BE2C (cell line): ENCODE results near the gene ARHGEF18.

Experiments
- DNase-seq: peaks from one replicate; pipeline ENCODE4 v3.0.0-alpha.2; 2020
- H3K27me3 ChIP-seq: fragments of 250-450 bp; sonication (Bioruptor Pico); 2 replicates; pipeline ENCODE4 v1.5.1; 2020; ENCODE audit warnings: mild to moderate bottlenecking
- H3K36me3 ChIP-seq: fragments of 250-450 bp; sonication (Bioruptor Pico); 2 replicates; pipeline ENCODE4 v1.5.1; 2020; ENCODE audit warnings: mild to moderate bottlenecking
- H3K4me1 ChIP-seq: fragments of 250-450 bp; sonication (Bioruptor Pico); 2 replicates; pipeline ENCODE4 v1.5.1; 2020
- H3K4me3 ChIP-seq: 2 replicates; pipeline ENCODE4 v1.5.1; 2011; ENCODE audit warnings: low read depth, low read length
- H3K9me3 ChIP-seq: fragments of 250-450 bp; sonication (Bioruptor Pico); 2 replicates; pipeline ENCODE4 v1.5.1; 2020
- CTCF ChIP-seq: IDR thresholded peaks from 2 replicates; pipeline ENCODE4 v1.5.1; 2012; ENCODE audit warnings: mild to moderate bottlenecking, low read depth, low read length

The ARHGEF18 gene

GRCh38 chr19:7331446-7331845 is 17.3 kb upstream of the ARHGEF18 start:
- DNase-seq, result no peak
- H3K36me3 ChIP-seq, result no peaks in the 10 kb centered on the region
- H3K4me1 ChIP-seq, result no peaks in the 10 kb centered on the region
- H3K27me3 ChIP-seq, result no peaks in the 10 kb centered on the region
- no peaks in the 10 kb centered on the region for H3K9me3 ChIP-seq
- no peak for TF ChIP-seq CTCF
- no peak overlapping the region for H3K4me3 ChIP-seq

GRCh38 chr19:7333198-7334118 is 15.3 kb upstream of the ARHGEF18 start:
- H3K36me3 ChIP-seq, result no peaks in the 10 kb centered on the region
- H3K4me3 ChIP-seq, result no peak overlapping the region
- no peak for DNase-seq
- H3K27me3 ChIP-seq, result no peaks in the 10 kb centered on the region; the same call in none of the 2 replicates
- no peaks in the 10 kb centered on the region for H3K9me3 ChIP-seq
- TF ChIP-seq CTCF, result no peak
- H3K4me1 ChIP-seq, result no peaks in the 10 kb centered on the region

- Histone ChIP-seq H3K9me3 (no peaks in the 10 kb centered on the region), H3K4me3 (no peak overlapping the region), H3K4me1 (no peaks in the 10 kb centered on the region), H3K27me3 (no peaks in the 10 kb centered on the region; the same call in none of the 2 replicates), H3K36me3 (no peaks in the 10 kb centered on the region)
- DNase-seq, result no peak
- no peak for TF ChIP-seq CTCF
These were observed 12.3 kb upstream of the ARHGEF18 start for GRCh38 chr19:7336321-7336973.

DNA sequence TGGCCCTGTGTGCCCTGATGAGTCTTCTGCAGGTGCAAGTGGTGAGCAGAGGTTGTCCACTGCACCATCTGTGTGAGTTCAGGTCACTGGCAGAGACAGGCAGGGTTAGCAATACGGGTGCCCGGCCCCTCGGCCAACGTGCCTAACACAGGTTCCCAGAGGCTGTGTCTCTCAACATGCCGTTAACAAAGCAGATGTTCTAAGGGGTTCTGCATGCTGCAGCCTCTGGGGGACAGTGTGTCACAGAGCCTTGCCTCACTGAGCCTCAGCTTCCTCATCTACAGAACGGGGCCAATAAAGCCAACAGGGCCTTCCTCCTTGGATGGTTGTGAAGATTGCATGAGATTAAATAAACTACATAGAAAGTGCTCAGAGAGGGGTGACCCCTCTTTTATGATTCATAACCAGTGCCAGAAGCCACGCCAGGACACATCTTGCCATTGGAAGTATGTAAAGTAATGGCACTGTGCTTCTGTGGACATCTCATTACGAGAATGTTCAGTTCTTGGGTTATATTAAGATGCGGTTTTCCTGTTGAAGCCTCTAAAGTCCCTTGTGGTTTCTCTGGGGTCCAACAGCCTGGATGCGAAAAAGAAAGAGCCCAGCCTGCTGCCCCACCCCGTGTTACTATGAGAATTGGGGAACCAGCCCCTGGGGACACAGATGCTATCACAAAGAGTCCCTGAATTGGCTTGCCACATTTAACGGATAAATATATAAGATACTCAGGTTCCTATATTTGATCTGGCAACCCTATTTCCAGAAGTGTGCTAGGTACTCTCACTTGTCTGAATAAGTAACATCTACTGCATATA is 11.2 kb upstream of the ARHGEF18 start:
- DNase-seq, result no peak
- no peak overlapping the region for H3K4me3 ChIP-seq
- H3K4me1 ChIP-seq, result no peaks in the 10 kb centered on the region
- H3K36me3 ChIP-seq, result no peaks in the 10 kb centered on the region
- no peaks in the 10 kb centered on the region; the same call in none of the 2 replicates for H3K27me3 ChIP-seq
- H3K9me3 ChIP-seq, result no peaks in the 10 kb centered on the region
- no peak for TF ChIP-seq CTCF

DNA sequence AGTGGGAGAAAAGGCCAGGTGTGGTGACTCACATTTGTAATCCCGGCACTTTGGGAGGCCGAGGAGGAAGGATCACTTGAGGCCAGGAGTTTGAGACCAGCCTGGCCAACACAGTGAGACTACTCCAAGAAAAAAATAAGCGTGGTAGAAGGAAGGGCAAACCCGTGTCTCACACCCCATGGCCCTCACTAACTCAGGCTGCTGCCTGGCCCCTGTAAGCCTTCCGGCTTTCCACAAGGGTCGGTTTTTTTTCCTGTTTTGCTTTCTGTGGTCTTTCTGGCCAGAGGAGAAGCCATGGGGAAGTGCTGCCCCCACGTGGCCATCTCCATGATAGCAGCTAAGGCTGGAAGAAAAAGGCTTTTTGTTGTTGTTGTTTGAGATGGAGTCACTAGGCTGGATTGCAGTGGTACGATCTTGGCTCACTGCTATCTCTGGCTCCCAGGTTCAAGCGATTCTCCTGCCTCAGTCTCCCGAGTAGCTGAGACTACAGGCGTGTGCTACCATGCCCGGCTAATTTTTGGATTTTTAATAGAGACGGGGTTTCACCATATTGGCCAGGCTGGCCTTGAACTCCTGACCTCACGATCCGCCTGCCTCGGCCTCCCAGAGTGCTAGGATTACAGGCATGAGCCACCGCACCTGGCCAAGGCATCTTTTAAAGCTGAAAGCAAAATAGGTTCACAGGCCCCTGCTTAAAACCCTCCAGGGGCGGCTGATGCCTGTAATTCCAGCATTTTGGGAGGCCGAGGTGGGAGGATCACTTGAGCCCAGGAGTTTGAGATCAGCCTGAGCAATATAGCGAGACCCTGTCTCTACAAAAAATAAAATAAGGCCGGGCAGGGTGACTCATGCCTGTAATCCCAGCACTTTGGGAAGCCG is 7.5 kb upstream of the ARHGEF18 start:
- Histone ChIP-seq H3K4me1 (no peaks in the 10 kb centered on the region), H3K27me3 (peaks cover 20% of the 10 kb centered on the region), H3K36me3 (no peaks in the 10 kb centered on the region), H3K4me3 (no peak overlapping the region), H3K9me3 (no peaks in the 10 kb centered on the region)
- peak; percentile 76 for DNase-seq
- TF ChIP-seq CTCF, result peak; percentile 93
